ENCODE data around the gene OBSL1.

- no peak for TF ChIP-seq POLR2AphosphoS5 (IDR thresholded peaks at IDR 0.05)
- no peak for TF ChIP-seq CTCF (IDR thresholded peaks at IDR 0.05)
Measured at GRCh38 chr2:219522111-219523030, 49.0 kb downstream of the OBSL1 start.

All from upper lobe of left lung (tissue), 4 donors.